Dedifferentiated amniotic fluid mesenchymal stem cell (primary cell): ENCODE results near the gene GMCL1.
A peak's percentile ranks its signal among the peaks of the same experiment; 100 is the strongest.
"Not testable (repeated sequence)": the region's sequence is repeated elsewhere in the genome, so short reads cannot be mapped to it uniquely, and the experiment has no call there.

Experiments used
- DNase-seq: peaks from one replicate; pipeline ENCODE4 v3.0.0-alpha.2; 2016; ENCODE audit errors: extremely low spot score

Gene GMCL1

GRCh38 chr2:69847068-69847828 is 17.8 kb downstream of the GMCL1 start:
- no peak for DNase-seq

GRCh38 chr2:69848186-69848790 is 18.8 kb downstream of the GMCL1 start:
- no peak for DNase-seq

GRCh38 chr2:69858261-69858660 is 28.8 kb downstream of the GMCL1 start:
- no peak for DNase-seq

DNA sequence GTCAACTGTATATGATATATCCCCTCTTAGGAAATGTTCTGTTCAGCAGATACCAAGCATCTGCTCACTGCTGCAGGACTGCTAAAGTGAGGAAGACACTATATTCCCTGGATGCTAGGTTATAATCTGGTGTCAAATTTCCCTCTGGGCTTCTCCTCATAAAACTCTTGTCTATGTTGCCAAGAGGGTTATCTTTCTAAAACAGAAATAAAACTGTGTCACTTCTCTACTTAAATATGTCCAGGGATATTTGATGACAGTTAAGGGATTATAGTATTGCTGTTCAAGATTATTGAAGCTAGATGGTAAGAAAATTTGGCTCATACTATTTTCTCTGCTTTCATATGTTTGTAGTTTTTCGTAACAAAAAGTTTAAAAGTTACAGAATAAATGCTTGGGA is 33.8 kb downstream of the GMCL1 start:
- DNase-seq, result no peak

DNA sequence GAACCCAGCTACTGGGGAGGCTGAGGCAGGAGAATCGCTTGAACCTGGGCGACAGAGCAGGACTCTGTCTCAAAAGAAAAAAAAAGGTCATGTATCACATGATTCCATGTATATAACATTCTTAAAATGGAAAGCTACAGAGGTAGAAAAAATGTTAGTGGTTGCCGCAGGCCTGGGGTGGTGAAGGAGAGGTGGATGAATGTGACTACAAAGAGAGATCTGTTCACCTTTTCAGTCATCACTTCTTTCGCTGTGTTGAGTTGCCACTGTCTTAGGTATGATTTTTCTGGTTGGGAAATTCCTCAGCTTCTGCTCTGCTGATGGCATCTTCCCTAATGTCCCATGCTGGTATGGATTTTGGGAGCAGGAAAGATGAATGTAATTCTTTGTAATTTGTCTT is 59.0 kb downstream of the GMCL1 start:
- DNase-seq, result no peak

GRCh38 chr2:69889302-69889701 is 59.8 kb downstream of the GMCL1 start:
- no peak for DNase-seq

DNA sequence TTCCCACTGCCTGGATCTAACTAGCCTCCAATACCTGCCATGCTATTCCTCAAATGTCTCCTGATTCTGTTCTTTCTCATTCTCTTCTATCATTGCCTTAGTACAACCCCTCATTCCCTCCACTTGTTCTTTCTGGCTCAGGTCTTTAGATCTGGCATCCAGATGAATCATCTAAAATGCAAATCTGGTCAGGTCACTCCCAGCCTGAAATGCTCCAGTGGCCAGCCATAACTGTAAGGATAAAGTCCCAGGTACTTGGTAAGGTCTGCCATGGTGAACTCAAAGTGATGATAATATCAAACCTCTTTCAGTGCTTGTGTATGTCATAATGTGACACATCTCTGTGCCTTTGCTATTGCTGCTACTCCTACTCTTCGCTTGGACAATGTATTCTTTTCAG is 61.4 kb downstream of the GMCL1 start:
- no peak for DNase-seq

DNA sequence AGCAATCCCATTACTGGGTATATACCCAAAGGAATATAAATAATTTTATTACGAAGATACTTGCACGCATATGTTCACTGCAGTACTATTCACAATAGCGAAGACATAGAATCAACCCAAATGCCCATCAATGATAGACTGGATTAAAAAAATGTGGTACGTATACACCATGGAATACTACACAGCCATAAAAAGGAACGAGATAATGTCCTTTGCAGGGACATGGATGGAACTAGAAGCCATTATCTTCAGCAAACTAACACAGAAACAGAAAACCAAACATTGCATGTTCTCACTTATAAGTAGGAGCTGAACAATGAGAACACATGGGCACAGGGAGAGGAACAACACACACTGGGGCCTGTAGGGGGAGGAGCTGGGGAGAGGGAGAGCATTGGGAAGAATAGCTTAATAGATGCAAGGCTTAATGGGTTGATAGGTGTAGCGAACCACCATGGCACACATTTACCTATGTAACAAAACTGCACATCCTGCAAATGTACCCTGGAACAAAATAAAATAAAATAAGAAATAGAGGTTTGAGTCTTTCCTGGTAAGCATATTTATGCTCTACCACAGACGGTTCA is 63.5 kb downstream of the GMCL1 start:
- not testable (repeated sequence) for DNase-seq

DNA sequence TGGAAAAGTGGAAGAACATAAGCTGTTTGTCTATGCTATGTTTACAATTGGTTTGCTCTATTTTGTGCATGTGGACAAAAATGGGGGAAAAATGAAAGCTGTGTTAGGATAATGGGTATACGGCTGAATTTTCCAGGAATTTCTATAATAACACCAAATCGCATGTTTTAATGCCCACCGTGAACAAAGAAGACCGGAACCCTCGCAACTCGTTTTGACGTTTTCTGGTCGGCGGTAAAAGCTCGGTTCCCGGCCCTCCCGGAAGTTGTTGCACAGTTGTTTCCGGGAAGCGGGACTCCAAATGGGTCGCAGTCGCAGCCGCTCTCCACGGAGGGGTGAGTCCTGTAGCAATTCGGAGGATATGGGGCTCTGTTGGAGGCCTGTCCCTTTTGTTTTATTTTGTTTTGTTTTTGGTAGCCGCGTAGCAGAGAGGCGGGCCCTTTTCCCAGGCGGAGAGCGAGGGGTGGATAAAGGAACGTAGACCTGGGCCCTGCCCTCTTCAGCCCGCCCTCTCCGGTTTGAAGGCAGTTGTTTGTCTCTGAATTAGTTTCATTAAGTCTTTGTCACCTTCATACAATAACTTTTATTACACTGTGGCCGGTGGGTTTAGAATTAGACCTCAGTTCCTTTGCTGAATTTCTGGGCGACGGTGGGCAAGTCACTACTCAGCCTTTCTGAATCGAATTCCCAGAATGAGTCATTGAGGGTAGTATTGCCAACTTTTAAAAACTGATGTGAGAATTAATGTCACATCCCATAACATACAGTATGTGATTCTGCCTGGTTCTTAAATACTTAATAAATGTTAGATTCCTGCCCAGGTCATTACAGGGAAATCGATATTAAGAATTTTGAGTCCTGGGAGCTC is 64.5 kb downstream of the GMCL1 start, which contains the start of gene SNRNP27:
SNRNP27 (plus strand) TSS at position 273 of the 868 bp plus-strand sequence; CDS start at position 302, 29 bp downstream.
- DNase-seq, result peak; percentile 72

- DNase-seq, result not testable (repeated sequence)
Observed at GRCh38 chr2:69894737-69895136, 65.3 kb downstream of the GMCL1 start.

DNA sequence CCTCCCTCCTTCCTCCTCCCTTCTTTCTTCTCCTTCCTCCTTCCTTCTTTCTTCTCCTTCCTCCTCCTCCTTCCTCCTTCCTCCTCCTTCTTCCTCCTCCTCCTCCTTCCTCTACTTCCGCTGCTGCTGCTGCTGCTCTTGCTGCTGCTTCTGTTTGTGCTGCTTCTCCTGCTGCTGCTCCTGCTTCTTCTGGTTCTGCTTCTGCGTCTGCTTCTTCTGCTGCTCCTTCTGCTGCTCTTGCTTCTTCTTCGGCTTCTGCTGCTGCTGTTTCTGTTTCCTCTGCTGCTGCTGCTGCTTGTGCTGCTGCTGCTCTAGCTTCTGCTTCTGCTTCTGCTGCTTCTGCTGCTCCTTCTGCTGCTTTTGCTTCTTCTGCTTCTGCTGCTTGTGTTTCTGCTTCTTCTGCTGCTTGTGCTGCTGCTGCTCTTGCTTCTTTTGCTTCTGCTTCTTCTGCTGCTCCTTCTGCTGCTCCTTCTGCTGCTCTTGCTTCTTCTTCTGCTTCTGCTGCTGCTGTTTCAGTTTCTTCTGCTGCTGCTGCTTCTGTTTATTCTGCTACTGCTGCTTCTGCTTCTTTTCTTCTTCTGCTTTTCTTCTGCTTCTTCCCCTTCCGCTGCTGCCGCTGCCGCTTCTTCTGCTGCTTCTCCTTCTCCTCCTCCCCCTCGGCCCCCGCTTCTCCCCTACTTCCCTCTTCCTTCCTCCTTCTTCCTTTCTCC is 72.9 kb downstream of the GMCL1 start:
- no peak for DNase-seq

- no peak for DNase-seq
Observed at GRCh38 chr2:69907216-69907615, 77.8 kb downstream of the GMCL1 start.

DNA sequence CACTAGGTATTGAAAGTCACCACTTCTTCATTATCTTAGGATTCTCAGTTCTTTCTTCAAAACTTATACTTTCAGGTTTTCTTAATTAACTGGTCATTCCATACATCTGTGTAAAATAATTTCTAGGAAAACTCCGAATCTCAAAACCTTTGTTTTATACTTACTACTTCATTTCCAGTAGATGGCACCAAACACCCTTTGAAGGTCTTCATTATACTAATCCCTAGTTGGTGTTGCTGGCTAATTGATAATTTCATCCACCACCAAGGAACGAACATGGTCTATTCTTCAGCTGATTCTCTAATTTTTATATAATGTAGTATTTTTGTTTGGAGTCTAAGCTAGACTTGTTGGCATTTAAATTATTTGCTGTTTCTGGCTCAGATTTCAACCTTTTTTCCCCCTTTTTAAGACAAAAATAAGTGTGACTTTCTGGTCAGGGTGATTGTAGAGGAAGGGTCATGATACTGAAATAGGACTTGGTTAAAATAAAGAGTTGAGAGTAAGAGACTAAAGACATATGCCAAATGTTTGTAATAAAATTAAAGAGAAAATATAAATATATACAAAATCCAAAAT is 82.6 kb downstream of the GMCL1 start:
- peak; percentile 60 for DNase-seq

GRCh38 chr2:69914164-69914949 is 84.9 kb downstream of the GMCL1 start:
- peak; percentile 100 for DNase-seq

- DNase-seq, result no peak
Observed at GRCh38 chr2:69914950-69915945, 85.8 kb downstream of the GMCL1 start, which contains the start of gene MXD1. MXD1 (plus strand) TSS chr2:69915109; CDS start chr2:69915331, 222 bp downstream.

DNA sequence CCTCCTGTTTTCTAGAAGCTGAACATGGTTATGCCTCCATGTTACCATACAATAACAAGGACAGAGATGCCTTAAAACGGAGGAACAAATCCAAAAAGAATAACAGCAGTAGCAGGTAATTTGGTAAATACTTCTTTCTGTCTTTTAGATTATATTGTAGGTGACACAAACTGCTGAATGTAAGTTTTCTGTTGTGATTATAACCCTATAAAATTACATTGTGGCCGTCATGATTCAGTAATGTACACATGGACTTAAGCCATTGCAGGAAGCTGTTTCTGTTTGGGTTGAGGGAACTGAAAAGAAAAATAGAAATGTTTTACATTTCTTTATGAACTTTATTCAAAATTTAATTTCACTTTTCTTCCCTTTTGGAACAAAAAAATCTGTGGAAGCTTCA is 86.6 kb downstream of the GMCL1 start:
- DNase-seq, result no peak

DNA sequence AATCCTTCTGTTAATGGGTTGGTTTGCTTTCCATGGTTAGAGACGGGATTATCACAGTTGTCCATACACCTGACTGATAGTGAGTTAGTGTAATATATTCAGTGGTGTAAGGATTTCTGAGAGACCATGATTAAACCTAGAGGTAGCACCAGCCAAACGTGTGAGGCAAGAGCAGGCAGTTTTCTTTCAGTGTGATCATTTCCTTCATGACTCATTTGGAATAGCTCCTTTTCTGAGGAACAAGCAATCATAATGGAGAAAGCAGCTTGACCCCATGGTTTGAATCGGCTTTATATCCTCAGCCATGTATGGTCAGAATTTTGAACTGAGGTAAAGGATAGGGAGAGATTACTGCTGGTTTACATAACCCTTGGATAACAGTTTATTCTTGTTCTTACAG is 88.4 kb downstream of the GMCL1 start:
- DNase-seq, result peak; percentile 74

GRCh38 chr2:69918401-69918800 is 88.9 kb downstream of the GMCL1 start:
- no peak for DNase-seq

GRCh38 chr2:69923116-69923515 is 93.7 kb downstream of the GMCL1 start:
- DNase-seq, result no peak
